ENCODE measurements around the gene NPHP1. TPM values are rescaled to one million over a fixed set of nuclear protein-coding genes. Genes with fewer than 3 reads are reported as not detected.
"Not testable (repeated sequence)": the region's sequence is repeated elsewhere in the genome, so short reads cannot be mapped to it uniquely, and the experiment has no call there.

The NPHP1 gene
- total RNA-seq, 2 experiments from 2014 or later: 1.3 to 1.4 TPM

DNA sequence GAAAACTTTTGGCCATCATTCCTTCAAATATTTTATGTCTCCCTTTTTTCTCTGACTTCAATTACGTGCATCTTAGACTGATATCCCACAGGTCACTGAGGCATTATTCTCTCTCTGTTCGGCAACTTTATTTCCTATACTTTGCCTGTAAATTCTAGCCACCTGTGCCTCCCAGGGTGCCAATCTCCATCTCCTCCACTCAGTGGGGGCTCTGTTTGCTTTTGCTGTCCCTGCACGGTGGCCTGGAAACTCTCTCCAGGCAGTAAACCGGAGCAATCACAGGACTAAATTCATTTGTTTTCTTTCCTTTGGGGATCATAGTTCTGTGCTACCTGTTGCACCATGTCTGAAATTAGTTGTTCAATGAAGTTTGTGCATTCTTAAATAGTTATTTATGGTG lies 17.1 kb upstream of the NPHP1 start:
- ATAC-seq (no peak), DNase-seq (no peak)
- Mint-ChIP-seq H3K4me1 (ENCODE audit: low read depth) (no peaks in the 10 kb centered on the region), H3K4me3 (no peak overlapping the region), H3K36me3 (ENCODE audit: low read depth) (no peaks in the 10 kb centered on the region), H3K27me3 (peaks cover 32% of the 10 kb centered on the region), H3K9me3 (no peaks in the 10 kb centered on the region), H3K27ac (no peak overlapping the region)
- ChIA-PET CTCF (no interaction called here), POLR2A (no interaction called here)
- intact Hi-C loops (cut with micrococcal nuclease): no loop called here
- TF ChIP-seq, protein P1, sequence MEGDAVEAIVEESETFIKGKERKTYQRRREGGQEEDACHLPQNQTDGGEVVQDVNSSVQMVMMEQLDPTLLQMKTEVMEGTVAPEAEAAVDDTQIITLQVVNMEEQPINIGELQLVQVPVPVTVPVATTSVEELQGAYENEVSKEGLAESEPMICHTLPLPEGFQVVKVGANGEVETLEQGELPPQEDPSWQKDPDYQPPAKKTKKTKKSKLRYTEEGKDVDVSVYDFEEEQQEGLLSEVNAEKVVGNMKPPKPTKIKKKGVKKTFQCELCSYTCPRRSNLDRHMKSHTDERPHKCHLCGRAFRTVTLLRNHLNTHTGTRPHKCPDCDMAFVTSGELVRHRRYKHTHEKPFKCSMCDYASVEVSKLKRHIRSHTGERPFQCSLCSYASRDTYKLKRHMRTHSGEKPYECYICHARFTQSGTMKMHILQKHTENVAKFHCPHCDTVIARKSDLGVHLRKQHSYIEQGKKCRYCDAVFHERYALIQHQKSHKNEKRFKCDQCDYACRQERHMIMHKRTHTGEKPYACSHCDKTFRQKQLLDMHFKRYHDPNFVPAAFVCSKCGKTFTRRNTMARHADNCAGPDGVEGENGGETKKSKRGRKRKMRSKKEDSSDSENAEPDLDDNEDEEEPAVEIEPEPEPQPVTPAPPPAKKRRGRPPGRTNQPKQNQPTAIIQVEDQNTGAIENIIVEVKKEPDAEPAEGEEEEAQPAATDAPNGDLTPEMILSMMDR (IDR thresholded peaks at IDR 0.05): no peak

GRCh38 chr2:110220190-110220564 lies 15.4 kb upstream of the NPHP1 start:
- H3K27me3 Mint-ChIP-seq: peaks cover 34% of the 10 kb centered on the region
- intact Hi-C loops (cut with micrococcal nuclease): no loop called here
- H3K27ac Mint-ChIP-seq: no peak overlapping the region
- ChIA-PET CTCF (no interaction called here), POLR2A (no interaction called here)
- TF ChIP-seq, protein P1 (IDR thresholded peaks at IDR 0.05): no peak
- no peaks in the 10 kb centered on the region for H3K4me1 Mint-ChIP-seq (ENCODE audit: low read depth)
- ATAC-seq: no peak
- H3K4me3 Mint-ChIP-seq: no peak overlapping the region
- no peak for DNase-seq
- H3K36me3 Mint-ChIP-seq (ENCODE audit: low read depth): no peaks in the 10 kb centered on the region
- no peaks in the 10 kb centered on the region for H3K9me3 Mint-ChIP-seq

DNA sequence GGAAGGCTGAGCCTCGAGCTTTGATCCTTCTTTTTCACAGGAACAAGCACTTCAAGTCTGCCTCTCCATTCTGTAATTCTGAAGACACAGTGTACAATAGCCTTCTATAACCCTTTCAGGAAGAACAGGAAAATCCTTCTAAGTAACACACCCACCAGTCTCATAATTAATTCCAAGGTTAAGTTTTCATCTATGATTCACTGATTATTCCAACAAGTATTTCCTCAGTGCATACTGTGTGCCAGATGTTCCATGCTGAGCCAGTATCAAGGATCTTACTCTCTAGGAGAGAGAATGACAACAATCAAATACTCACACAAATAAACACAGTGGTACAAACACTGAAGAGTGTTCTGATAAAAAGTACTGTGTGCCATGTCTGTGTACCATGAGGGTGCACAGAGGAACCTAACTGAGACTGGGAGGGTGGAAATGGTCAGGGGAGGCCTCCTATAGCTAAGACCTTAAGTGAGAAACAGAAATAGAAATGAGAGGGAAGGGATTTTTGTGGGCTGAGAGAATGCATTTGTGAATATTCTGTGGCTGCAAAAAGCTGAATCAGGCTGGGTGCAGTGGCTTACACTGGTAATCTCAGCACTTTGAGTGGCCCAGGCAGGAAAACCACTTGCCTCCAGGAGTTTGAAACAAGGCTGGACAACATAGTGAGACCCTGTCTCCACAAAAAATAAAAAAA lies 14.8 kb upstream of the NPHP1 start:
- no peak for ATAC-seq
- H3K9me3 Mint-ChIP-seq: no peaks in the 10 kb centered on the region
- H3K4me3 Mint-ChIP-seq: no peak overlapping the region
- H3K27me3 Mint-ChIP-seq: peaks cover 37% of the 10 kb centered on the region
- POLR2A ChIA-PET: no interaction called here
- H3K27ac Mint-ChIP-seq: no peak overlapping the region
- no peaks in the 10 kb centered on the region for H3K36me3 Mint-ChIP-seq (ENCODE audit: low read depth)
- H3K4me1 Mint-ChIP-seq (ENCODE audit: low read depth): no peaks in the 10 kb centered on the region
- no peak for DNase-seq
- TF ChIP-seq, protein P1 (IDR thresholded peaks at IDR 0.05): no peak
- CTCF ChIA-PET: no interaction called here
- intact Hi-C loops (cut with micrococcal nuclease): no loop called here

DNA sequence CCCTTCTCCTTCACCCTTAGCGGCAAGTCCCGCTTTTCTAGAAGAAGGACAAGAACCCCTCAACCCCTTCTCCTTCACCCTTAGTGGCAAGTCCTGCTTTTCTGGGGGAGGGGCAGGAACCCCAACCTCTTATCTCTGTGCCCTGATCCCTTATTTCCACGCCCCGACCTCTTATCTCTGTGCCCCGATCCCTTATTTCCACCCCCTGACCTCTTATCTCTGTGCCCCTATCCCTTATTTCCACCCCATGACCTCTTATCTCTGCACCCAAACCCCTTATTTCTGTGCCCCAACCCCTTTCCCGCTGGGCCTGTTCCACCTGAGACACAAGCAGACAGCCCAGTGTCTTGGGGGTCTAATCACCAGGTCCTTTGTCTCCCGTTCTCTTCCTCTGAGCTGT lies 14.1 kb upstream of the NPHP1 start:
- DNase-seq; ATAC-seq; CTCF ChIA-PET; H3K27ac Mint-ChIP-seq; H3K4me3 Mint-ChIP-seq; H3K36me3 Mint-ChIP-seq (ENCODE audit: low read depth); POLR2A ChIA-PET; intact Hi-C loops (cut with micrococcal nuclease); H3K9me3 Mint-ChIP-seq; H3K4me1 Mint-ChIP-seq (ENCODE audit: low read depth): not testable (repeated sequence)
- H3K27me3 Mint-ChIP-seq: peaks cover 40% of the 10 kb centered on the region

DNA sequence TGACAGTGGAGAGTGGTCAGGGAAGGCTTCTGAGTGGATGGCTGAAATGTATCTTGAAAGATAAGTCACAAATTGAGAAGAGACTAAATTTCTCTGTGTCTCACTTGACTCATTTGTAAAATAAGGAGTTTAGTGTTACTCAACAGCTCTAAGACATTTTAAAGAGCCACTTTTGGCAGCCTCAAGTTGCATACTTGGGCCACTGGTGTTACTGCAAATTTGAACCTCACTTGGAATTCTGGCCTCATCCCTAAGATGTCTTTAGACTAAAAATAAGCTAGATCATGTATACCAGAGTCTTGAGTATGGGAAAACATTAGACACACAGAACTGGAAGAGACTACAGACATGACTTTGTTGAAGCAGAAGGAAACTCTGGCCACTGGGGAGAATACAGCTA lies 12.0 kb upstream of the NPHP1 start:
- ChIA-PET CTCF (no interaction called here), POLR2A (no interaction called here)
- H3K27me3 Mint-ChIP-seq: peaks cover 39% of the 10 kb centered on the region
- no peak for ATAC-seq
- H3K4me3 Mint-ChIP-seq: no peak overlapping the region
- TF ChIP-seq, protein P1 (IDR thresholded peaks at IDR 0.05): no peak
- H3K27ac Mint-ChIP-seq: no peak overlapping the region
- peaks cover 4% of the 10 kb centered on the region for H3K36me3 Mint-ChIP-seq (ENCODE audit: low read depth)
- intact Hi-C loops (cut with micrococcal nuclease): no loop called here
- no peaks in the 10 kb centered on the region for H3K4me1 Mint-ChIP-seq (ENCODE audit: low read depth)
- no peak for DNase-seq
- H3K9me3 Mint-ChIP-seq: peaks cover 5% of the 10 kb centered on the region

DNA sequence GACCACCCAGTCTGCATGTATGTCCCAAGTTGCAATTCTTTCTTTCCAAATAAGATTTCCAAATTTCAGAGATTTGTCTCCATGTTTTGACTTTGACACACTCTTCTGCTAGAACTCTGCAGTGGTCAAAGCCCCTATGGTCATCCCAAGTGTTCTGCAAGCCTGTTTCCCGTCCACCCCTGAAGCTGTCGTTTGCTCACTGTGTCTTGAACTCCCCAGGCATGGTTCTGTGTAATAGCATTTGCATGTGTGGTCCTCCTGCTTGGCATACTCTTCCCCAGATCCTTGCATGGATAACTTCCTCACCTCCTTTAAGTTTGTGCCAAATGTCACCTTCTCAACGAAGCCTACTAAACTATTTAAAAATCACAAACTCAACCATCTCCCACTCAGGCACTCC lies 11.4 kb upstream of the NPHP1 start:
- POLR2A ChIA-PET: no interaction called here
- ATAC-seq (no peak), DNase-seq (no peak)
- TF ChIP-seq, protein P1 (IDR thresholded peaks at IDR 0.05): no peak
- Mint-ChIP-seq H3K36me3 (ENCODE audit: low read depth) (peaks cover 9% of the 10 kb centered on the region), H3K27me3 (peaks cover 38% of the 10 kb centered on the region), H3K9me3 (peaks cover 5% of the 10 kb centered on the region), H3K4me3 (no peak overlapping the region), H3K4me1 (ENCODE audit: low read depth) (peaks cover 2% of the 10 kb centered on the region), H3K27ac (no peak overlapping the region)
- intact Hi-C loops (cut with micrococcal nuclease): no loop called here
- CTCF ChIA-PET: no interaction called here

Data from activated CD8-positive, alpha-beta T cell treated with anti-CD3 and anti-CD28 coated beads for 36 hours (primary cell).